Progenitor cell of endocrine pancreas (in vitro differentiated cells): ENCODE results near the gene PRKAG1. TPM values are rescaled to one million over a fixed set of nuclear protein-coding genes. Genes with fewer than 3 reads are reported as not detected.

Experiments used
- DNase-seq: peaks from one replicate; pipeline ENCODE4 v3.0.0; 2021; ENCODE audit warnings: low spot score; ENCODE audit not compliant: unreplicated experiment
- H3K27ac Mint-ChIP-seq: 2 replicates; pipeline ENCODE4 v1.8.0; 2021; ENCODE audit warnings: mild to moderate bottlenecking, moderate library complexity, mixed read lengths
- H3K27me3 Mint-ChIP-seq: 2 replicates; pipeline ENCODE4 v1.8.0; 2021; ENCODE audit warnings: mixed read lengths
- H3K36me3 Mint-ChIP-seq: 2 replicates; pipeline ENCODE4 v1.8.0; 2022; ENCODE audit warnings: mixed read lengths; ENCODE audit not compliant: insufficient read depth
- H3K4me1 Mint-ChIP-seq: 2 replicates; pipeline ENCODE4 v1.8.0; 2021; ENCODE audit warnings: low read depth, mixed read lengths
- H3K4me3 Mint-ChIP-seq: 2 replicates; pipeline ENCODE4 v1.8.0; 2021; ENCODE audit warnings: low read depth, mild to moderate bottlenecking, moderate library complexity, mixed read lengths
- H3K9me3 Mint-ChIP-seq: 2 replicates; pipeline ENCODE4 v1.8.0; 2021; ENCODE audit warnings: low read depth, mixed read lengths
- total RNA-seq: library from RNA; stranded (reverse); gene quantifications from 2 replicates; pipeline ENCODE4 v1.2.1, GENCODE V29; 2021
- TF ChIP-seq, protein P1 (sequence below): fragments of 200-600 bp; sonication (generic); IDR thresholded peaks from one replicate; pipeline ENCODE4 v1.5.0; 2021; ENCODE audit warnings: antibody characterized with exemption, mild to moderate bottlenecking; ENCODE audit not compliant: unreplicated experiment

Gene PRKAG1
- total RNA-seq, 1 donor from 2014 or later, result 52.7 TPM

DNA sequence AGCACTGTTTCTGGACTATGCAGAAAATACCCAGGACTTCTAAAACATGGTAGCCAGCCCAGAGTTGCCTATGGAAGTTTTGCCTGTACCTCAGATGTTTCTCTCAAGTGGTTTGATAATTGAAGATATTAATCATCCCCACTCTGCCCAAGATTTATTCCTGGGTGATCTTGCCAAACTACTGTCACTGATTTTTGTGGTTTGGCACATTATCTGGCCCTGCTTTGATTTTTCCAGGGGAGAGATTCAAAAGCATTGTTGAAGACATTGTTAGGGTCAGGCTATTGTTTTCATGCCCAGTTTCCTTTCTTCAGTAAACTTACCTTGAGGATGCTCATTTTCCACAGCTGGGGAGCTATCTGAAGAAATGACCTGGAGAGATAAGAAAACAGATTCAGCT is 5.8 kb downstream of the PRKAG1 start:
- DNase-seq, result no peak
- Mint-ChIP-seq H3K27me3 (no peaks in the 10 kb centered on the region), H3K27ac (no peak overlapping the region), H3K9me3 (no peaks in the 10 kb centered on the region), H3K4me1 (peaks cover 7% of the 10 kb centered on the region), H3K36me3 (peaks cover 5% of the 10 kb centered on the region), H3K4me3 (no peak overlapping the region)
- TF ChIP-seq, protein P1, sequence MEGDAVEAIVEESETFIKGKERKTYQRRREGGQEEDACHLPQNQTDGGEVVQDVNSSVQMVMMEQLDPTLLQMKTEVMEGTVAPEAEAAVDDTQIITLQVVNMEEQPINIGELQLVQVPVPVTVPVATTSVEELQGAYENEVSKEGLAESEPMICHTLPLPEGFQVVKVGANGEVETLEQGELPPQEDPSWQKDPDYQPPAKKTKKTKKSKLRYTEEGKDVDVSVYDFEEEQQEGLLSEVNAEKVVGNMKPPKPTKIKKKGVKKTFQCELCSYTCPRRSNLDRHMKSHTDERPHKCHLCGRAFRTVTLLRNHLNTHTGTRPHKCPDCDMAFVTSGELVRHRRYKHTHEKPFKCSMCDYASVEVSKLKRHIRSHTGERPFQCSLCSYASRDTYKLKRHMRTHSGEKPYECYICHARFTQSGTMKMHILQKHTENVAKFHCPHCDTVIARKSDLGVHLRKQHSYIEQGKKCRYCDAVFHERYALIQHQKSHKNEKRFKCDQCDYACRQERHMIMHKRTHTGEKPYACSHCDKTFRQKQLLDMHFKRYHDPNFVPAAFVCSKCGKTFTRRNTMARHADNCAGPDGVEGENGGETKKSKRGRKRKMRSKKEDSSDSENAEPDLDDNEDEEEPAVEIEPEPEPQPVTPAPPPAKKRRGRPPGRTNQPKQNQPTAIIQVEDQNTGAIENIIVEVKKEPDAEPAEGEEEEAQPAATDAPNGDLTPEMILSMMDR, result no peak

GRCh38 chr12:49010092-49010668 is 8.4 kb downstream of the PRKAG1 start:
- Mint-ChIP-seq H3K27ac (no peak overlapping the region), H3K27me3 (no peaks in the 10 kb centered on the region), H3K36me3 (peaks cover 7% of the 10 kb centered on the region), H3K4me3 (no peak overlapping the region), H3K4me1 (peaks cover 5% of the 10 kb centered on the region), H3K9me3 (no peaks in the 10 kb centered on the region)
- TF ChIP-seq, protein P1, result no peak
- no peak for DNase-seq

- H3K4me1 Mint-ChIP-seq, result peaks cover 5% of the 10 kb centered on the region
- H3K27ac Mint-ChIP-seq, result no peak overlapping the region
- H3K36me3 Mint-ChIP-seq, result peaks cover 11% of the 10 kb centered on the region
- H3K9me3 Mint-ChIP-seq, result no peaks in the 10 kb centered on the region
- no peak overlapping the region for H3K4me3 Mint-ChIP-seq
- TF ChIP-seq, protein P1, result no peak
- H3K27me3 Mint-ChIP-seq, result no peaks in the 10 kb centered on the region
- no peak for DNase-seq
These were observed 9.6 kb downstream of the PRKAG1 start for GRCh38 chr12:49008943-49009342.

GRCh38 chr12:49000346-49000745 is 18.2 kb downstream of the PRKAG1 start:
- H3K4me1 Mint-ChIP-seq, result peaks cover 5% of the 10 kb centered on the region
- DNase-seq, result no peak
- H3K9me3 Mint-ChIP-seq, result no peaks in the 10 kb centered on the region
- TF ChIP-seq, protein P1, result no peak
- H3K36me3 Mint-ChIP-seq, result peaks cover 19% of the 10 kb centered on the region
- H3K27me3 Mint-ChIP-seq, result peaks cover 48% of the 10 kb centered on the region
- no peak overlapping the region for H3K27ac Mint-ChIP-seq
- H3K4me3 Mint-ChIP-seq, result peak overlapping the region; percentile 38

- TF ChIP-seq, protein P1, result no peak
- H3K36me3 Mint-ChIP-seq, result peaks cover 17% of the 10 kb centered on the region
- no peak within 1 kb of the TSS for H3K27ac Mint-ChIP-seq
- DNase-seq, result no peak
- no peaks in the 10 kb centered on the region for H3K9me3 Mint-ChIP-seq
- peak within 1 kb of the TSS; percentile 59 for H3K4me3 Mint-ChIP-seq
- H3K4me1 Mint-ChIP-seq, result peaks cover 5% of the 10 kb centered on the region
- H3K27me3 Mint-ChIP-seq, result peaks cover 53% of the 10 kb centered on the region
These were observed 19.0 kb downstream of the PRKAG1 start, which contains the start of gene DDN for GRCh38 chr12:48999371-49000131. TSS of gene DDN (minus strand) at chr12:48999375. CDS start at chr12:48999287, 88 bp downstream.
